ENCODE data around the gene KIT.

DNA sequence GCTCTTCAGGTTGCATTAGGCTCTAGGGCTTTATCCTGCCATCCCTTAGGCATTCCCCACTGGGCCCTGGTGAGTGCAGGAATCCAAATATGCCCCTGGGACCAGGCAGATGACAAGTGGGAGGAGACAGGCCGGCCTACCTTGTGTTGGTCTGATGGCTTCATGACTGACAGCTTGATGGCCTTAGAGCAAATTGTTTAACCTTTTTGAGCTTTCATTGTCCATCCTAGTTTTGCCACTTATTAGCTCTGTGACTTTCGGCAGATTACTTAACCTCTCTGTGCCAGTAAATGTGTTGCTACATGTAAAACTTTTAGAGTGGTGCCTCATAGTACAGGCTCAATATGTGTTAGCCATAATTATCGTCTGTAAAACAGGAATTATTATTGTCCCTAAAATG, 4.4 kb downstream of the KIT start:
- TF ChIP-seq CTCF (IDR thresholded peaks at IDR 0.05) (no peak), POLR2AphosphoS5 (IDR thresholded peaks at IDR 0.05; ENCODE audit: low read depth, low read length) (no peak)
- TF ChIP-seq, protein P1, sequence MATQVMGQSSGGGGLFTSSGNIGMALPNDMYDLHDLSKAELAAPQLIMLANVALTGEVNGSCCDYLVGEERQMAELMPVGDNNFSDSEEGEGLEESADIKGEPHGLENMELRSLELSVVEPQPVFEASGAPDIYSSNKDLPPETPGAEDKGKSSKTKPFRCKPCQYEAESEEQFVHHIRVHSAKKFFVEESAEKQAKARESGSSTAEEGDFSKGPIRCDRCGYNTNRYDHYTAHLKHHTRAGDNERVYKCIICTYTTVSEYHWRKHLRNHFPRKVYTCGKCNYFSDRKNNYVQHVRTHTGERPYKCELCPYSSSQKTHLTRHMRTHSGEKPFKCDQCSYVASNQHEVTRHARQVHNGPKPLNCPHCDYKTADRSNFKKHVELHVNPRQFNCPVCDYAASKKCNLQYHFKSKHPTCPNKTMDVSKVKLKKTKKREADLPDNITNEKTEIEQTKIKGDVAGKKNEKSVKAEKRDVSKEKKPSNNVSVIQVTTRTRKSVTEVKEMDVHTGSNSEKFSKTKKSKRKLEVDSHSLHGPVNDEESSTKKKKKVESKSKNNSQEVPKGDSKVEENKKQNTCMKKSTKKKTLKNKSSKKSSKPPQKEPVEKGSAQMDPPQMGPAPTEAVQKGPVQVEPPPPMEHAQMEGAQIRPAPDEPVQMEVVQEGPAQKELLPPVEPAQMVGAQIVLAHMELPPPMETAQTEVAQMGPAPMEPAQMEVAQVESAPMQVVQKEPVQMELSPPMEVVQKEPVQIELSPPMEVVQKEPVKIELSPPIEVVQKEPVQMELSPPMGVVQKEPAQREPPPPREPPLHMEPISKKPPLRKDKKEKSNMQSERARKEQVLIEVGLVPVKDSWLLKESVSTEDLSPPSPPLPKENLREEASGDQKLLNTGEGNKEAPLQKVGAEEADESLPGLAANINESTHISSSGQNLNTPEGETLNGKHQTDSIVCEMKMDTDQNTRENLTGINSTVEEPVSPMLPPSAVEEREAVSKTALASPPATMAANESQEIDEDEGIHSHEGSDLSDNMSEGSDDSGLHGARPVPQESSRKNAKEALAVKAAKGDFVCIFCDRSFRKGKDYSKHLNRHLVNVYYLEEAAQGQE (IDR thresholded peaks at IDR 0.05; ENCODE audit: insufficient read depth in 1 of 2, low read depth in 2 of 2, low read length in 1 of 2), result no peak
